ENCODE results near the gene RBMS3.
"Not testable (repeated sequence)": the region's sequence is repeated elsewhere in the genome, so short reads cannot be mapped to it uniquely, and the experiment has no call there.

RBMS3 gene

DNA sequence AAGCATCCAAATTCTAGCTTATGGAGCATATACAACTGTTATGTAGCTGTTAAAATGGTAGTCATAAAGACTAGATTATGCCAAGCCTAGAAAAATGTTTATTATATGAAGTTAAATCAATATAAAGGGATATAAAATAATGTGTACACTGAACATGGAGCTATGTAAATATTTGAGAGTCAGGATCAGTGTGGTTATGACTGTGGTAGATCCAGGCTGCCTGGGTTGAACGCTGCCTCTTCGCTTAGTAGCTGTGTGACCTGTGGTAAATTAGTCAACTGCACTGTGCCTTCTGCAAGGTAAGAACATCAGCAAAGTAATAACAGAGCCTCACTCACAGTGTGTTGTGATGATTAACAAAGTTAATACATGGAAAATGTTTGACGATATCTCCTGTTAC, 212.2 kb downstream of the RBMS3 start:
- DNase-seq = no peak

DNA sequence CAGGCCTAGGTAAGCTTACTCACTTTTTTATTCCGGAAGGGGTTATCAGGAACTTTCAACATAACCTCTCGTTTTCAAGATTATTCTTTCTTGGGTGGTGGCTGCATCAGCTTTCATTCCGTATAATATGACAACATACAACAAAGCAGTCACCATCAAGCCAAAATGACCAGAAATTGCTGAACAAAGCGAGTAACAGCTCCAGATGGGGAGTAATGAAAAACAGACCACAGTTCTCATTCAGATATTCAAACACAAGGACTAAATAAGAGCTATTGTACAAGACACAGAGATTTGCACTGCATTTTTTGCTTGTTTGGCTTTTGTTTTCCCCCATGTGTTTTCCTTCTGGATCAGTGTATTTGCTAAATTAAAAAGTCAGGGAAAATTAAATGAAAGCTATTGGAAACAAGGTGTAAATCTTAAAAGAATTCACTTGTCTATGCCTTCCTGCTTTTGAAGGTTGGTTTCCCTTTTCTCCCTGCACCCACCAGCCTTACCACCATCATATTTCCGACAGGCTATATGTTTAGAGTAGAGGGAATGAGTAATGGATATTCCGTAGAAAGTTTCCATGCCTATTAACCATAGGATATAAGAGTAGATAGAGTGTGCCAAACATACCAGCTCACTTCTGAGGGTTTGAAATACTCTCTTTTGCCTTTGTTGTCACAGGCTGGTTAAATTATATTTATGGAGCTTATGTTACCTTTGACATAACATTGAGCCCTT, 213.6 kb downstream of the RBMS3 start:
- DNase-seq = no peak

DNA sequence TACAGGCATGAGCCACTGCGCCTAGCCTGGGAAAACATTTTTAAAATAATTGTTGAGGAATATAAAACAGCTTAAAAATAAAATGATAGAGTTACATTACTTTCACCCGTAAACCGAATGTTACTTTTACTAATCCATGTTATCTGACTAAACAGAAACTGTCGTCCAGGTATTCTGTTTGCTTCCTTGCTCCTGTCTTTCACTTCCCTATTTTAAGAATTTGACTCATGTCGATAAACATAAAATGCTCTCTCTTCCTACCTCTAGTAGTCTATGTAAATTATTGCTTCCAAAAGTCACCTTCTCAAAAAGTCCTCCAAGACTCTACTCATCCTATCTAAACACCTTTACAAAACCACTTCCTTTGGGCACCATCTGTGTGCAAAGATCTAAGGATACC, 216.4 kb downstream of the RBMS3 start:
- no peak for DNase-seq

DNA sequence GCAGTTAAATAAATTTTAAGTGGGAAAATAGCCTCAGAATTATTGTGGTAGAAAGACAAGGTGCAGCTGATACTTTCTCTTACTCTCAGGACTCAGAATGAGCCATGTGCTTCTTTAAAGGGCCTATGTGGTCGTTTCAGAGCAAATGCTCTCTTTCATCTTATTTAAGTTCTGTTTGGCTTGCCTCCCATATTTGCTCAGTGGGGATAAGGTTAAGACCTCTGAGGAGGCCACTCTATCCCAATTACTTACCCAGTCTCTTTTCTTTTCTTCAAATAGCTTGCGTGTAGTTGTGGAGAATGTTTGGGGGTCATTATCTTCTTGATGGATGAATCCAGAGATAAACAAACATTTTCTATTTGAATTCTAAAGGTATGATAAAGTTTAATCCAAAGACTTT, 221.9 kb downstream of the RBMS3 start:
- DNase-seq = no peak

DNA sequence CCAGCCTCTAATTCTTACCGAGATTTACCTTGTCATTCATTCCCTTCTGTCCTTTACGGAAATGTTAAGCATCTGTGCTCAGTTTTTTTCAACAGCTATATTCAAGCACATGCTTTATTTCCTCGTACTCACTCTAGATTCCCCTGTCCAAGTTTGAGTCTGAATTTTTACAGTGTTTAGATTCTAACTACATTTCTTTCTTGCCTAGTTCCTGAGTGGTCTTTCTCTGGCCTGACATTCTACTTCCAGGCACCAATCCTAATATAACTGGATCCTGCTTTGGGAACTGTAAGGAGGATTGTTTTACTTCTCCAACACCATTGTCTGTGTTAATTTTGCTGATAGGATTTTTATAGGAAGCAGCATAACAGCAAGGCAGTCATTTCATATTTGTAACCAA, 222.4 kb downstream of the RBMS3 start:
- DNase-seq = no peak

DNA sequence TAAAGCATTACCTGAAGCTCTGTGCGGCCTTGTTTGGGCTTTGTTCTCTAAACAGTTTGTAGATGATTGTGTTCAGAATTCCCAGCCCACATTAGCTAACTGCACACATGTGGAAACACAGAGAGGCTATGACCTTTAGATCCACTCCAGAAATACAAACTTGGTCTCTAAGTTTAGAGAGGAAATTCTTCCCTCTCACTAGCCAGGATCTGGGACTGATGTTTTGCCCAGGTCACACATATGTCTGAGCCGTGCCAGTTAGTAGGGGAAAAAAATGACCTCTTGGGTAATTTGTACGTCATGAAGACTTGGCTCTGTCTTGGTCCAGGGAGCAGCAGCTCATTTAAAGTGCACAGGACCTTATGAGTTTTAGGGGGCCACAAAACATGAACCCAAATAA, 223.1 kb downstream of the RBMS3 start:
- no peak for DNase-seq

DNA sequence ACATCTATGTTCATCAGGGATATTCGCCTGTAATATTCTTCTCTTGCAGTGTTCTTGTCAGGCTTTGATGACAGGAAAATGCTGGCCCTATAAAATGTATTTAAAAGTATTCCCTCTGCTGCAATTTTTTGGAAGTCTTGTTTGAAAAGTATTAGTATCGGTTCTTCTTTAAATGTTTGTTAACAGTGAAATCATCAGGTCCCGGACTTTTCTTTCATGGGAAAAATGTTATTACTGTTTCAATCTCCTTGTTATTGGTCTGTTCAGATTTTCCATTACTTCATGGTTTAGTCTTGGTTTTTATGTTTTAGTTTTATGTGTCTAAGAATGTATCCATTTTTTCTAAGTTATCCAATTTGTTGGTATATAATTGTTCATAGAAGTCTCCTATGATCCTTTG, 225.6 kb downstream of the RBMS3 start:
- DNase-seq = no peak

DNA sequence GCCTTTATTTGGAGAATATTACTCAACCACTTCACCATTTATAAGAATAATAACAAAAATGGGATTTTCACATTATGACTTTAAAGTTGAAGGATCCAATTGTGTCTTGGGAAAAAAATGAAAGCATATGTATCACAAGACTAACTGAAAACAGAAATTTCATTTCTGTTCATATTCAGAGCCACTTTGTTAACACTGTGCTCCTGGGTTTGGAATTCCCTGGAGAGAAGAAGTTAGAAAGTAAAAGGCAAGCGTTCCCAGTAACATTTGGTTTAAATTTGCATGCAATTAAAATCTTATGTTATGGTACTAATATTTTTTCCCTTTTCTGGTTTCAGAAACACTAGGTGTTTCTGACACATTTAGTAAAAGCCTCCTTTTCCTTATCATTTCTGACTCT, 230.8 kb downstream of the RBMS3 start:
- no peak for DNase-seq

DNA sequence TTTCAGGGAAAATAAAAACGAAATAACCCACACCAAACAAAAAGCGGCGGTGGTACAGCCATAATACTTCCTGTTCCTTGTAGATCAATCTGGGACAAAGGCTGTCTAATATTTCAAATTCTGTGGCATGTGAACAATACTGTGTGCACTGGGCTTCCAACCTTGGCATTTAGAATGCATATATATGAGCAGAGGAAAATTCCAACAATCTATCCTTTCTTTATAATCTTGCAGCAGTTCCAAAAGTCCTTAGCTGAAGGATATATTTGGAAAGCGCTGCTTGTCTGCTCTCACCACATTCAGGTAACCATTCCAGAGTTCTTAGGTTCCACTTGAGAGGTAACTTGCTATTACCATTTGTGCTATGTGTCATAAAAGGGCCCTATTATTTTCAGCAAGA, 231.8 kb downstream of the RBMS3 start:
- DNase-seq = no peak

DNA sequence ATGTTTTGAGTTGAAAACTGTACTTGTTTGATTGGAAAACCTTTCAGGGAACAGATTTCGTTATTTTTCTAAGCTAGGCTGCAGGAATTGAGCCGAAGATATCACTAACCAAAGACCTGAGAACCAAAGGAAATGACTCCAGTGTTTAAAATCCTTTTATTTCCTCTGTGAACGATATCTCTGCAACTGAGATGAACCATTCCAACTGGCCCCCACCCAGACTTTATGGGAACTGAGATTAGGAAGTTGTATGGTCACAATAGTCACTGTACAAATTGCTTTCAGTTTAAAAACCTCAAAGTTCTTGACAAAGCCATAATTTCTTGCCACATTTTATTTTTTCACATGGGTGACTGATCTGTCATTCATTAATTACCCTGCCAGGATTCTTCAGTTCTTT, 232.4 kb downstream of the RBMS3 start:
- no peak for DNase-seq

DNA sequence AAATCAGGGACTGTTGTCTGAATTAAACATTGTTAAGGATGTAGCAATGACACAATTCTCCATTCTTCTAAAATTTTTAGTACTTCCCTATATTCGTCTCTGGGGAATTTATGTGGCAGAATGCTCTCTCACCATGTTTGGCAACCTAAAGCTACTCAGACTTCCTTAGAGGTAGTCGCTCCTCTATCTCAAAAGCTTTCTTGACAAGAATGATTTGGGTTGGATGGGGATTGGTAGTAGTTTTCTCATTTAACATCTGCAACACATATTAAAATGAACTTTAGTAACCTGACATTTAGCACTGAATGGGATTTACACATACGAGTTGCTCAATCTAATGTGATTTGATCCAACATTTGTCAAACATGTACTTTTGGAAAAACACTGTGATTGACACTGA, 233.3 kb downstream of the RBMS3 start:
- no peak for DNase-seq

DNA sequence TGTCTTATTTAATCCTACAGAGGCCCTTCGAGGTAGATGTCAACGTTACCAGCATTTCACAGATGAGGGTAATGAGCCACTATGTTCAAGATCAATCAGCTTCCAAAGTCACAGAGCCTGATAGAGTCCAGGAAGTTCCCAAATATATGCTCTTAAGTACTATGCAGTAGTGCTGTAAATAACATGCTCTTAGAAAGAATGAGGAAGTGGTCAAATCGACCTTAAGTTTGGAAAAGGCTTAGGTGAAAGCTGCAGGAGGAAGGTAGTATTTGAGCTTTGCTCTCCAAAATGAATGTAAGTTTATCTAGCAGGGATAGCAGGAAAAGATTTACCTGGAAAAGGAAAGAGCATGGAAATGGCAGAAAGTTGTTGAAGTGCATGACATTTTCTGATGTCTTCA, 234.0 kb downstream of the RBMS3 start:
- no peak for DNase-seq

DNA sequence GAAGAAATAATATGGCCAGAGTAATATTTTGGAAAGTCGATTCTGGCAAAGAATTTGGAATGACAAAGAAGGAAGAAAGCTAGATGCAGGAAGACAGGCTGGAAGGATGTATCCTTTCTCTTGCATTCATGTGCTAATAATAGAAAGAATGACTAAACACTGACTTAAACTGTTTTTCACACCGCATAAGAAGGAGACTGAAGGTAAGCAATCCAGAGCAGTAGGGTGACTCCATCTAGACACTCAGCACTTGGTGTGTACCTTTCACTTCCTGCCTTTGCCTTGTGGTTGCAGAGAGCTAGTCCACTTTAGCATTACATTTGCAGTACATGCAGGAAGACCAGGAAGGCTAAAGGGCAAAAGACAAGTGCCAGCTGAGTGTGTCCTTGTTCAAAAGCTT, 234.6 kb downstream of the RBMS3 start:
- no peak for DNase-seq

DNA sequence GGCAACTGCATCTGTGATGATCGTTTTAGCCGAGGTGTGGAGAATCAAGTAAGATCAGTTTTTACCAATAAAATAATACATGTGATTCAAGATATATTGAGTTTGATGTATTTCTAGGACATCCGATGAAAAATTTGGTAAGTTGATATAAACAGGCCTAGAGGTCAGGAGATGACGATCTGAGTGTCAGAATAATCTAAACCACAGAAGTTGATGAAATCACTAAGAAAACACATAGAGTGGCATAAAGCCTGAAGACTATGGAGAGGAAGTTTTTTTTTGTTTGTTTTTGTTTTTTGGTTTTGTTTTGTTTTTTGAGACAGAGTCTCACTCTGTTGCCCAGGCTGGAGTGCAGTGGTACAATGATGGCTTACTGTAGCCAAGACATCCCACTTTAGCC, 235.3 kb downstream of the RBMS3 start:
- no peak for DNase-seq

DNA sequence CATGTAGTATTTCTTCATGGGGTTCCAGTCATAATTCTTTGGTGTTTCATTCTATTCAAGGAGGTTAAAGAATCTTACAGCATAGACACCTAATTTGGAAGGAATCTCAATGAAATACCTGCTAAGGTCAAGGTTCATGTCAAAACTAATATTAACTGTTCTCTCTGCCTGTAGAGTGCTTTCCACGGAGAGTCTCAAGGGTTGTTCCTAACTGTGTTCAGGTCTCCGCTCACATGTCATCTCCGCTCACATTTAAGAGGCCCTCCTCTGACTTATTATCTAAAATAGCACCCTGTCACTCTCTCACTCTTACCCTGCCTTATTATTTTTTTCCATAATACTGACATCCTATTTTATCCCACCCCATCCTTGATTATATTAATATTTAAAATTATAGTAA, 239.9 kb downstream of the RBMS3 start:
- DNase-seq = no peak

DNA sequence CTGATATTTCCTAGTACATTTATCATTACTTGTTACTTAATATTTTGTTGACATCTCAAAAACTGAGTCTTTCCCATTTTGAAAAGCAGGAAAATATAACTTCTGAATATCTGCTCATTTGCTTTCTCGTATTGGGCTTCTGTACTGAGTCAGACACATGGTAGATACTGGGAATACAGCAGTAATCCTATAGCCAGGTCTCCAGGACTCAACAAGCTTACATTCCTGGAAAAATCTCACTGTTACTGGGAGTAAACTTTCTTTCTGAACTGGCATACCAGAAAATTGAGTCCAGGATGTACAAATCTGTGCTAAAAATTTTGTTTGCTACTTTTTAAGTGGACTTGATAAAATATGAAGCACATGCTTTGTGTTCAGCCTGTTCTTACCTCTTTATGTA, 240.4 kb downstream of the RBMS3 start:
- no peak for DNase-seq

DNA sequence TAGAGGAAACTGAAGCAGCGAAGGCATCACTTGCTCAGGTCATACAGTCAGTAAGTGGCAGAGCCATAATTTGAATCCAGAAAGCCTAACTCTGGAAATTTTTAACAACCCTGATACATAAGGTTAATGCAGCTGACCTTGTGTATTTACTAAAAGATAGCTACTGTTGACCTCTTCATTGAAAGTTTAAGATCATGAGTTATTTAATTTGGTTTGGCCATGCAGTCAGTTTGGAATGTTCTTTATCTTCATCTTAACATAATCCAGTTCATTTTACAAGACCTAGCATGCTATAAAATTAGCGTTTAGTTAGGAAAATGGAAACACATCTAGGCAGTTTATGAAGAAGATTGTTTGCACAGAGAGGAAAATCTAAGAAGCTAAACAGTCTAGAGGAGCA, 240.9 kb downstream of the RBMS3 start:
- no peak for DNase-seq

DNA sequence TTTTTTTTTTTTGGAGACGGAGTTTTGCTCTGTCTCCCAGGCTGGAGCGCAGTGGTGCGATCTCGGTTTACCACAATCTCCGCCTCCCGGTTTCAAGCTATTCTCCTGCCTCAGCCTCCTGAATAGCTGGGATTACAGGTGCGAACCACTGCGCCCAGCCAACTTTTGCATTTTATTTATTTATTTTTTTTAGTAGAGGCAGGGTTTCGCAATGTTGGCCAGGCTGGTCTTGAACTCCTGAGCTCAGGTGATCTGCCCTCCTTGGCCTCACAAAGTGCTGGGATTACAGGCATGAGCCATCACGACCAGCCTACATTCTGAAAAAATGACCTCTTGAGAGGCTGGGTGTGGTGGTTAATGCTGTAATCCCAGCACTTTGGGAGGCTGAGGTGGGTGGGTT, 243.6 kb downstream of the RBMS3 start:
- not testable (repeated sequence) for DNase-seq

DNA sequence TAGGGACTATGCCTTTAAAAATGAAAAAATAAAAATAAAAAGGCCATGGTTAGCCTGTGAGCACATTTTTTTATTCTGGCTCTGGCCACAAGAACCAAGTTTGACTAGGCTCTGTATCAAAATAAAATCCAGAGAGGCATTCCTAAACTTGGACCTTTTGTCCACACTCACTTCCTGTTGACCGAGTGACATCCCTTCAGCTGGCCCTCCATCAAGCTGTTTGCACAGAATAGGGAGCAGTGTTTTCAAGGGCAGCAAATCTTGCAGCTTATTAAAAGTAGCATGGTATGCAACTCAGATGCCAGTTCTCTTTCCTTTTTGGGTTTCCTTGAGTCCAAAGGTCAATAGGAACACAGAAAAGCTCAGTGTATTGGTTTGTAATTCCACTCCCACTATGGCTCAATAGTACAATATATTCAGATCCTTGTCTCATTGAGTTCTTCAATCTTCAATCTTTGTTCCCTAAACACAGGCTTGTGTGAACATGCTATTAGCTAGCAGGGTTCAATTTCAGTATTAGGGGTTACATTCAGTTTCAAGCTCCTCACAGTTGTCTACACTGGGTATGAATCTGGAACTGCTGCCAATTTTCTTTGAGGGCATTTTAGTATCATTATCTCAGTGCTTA, 244.5 kb downstream of the RBMS3 start:
- DNase-seq = no peak

DNA sequence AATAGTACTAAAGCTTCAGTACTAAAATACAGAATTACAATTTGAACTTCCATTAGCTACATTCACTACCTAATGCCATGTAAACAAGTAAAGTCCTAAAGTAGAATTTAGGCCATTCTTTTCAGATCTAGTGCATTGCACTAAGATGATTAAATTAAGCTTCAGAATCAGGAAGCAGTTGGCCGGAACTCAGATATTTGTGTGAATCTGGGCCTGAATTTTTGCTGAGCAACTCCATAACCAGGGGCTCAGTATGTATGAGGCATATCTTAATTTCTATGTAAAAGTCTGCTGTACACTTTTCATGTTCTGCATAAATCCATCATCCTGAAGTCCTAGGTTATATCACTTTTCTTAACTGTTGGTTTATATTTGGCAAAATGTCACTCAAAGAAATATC, 246.4 kb downstream of the RBMS3 start:
- DNase-seq = no peak

DNA sequence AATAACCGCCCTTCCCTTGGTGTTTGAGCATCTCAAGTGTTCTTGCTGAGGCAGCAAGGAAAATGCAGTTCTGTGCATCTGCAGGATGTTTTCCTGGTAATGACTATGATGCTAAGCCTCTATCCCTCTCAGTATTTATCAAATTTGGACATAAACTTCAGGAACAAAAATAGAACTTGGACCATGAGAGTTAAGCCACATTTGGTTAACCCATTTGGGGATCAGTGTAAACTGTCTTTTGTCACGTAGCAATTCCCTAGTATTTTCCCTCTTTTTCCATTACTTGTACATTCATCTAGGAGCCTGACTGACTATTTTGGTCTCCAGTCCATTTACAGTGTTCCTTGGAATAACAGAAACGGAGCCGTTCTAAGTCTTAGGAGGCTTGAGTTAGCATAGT, 250.8 kb downstream of the RBMS3 start:
- DNase-seq = no peak

DNA sequence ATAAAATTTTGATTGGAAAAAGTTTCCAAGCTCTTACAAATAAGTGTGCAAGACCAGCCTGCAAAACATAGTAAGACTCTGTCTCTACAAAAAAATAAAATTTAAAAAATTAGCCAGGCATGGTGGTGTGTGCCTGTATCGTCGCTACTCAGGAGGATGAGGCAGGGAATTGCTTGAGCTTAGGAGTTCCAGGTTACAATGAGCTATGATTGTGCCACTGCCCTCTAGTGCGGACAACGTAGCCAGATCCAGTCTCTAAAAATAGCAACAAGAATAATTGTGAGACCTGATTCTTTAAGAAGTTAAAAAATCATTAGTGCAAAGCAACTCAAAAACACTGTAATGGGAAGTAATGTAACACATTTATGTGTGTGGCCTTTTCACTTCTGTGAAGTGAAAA, 251.6 kb downstream of the RBMS3 start:
- no peak for DNase-seq

DNA sequence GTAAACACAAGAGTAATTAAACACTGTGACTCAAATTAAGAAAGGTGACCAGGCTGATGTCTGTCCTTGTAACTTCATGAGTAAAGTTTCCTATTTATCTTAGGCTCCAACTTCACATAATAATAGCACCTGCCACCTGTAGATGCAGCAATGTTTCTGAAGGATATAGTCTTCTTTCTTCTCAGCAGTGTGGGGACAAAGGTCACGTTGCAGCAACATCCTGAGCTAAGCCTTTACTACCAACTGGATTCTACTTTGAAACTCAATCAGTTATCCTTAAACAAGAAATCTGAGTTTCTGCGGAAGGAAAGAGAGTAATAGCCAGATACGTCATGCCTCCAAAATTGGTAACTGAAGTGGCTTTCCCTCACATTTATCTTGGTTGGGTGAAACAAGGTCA, 253.1 kb downstream of the RBMS3 start:
- no peak for DNase-seq

DNA sequence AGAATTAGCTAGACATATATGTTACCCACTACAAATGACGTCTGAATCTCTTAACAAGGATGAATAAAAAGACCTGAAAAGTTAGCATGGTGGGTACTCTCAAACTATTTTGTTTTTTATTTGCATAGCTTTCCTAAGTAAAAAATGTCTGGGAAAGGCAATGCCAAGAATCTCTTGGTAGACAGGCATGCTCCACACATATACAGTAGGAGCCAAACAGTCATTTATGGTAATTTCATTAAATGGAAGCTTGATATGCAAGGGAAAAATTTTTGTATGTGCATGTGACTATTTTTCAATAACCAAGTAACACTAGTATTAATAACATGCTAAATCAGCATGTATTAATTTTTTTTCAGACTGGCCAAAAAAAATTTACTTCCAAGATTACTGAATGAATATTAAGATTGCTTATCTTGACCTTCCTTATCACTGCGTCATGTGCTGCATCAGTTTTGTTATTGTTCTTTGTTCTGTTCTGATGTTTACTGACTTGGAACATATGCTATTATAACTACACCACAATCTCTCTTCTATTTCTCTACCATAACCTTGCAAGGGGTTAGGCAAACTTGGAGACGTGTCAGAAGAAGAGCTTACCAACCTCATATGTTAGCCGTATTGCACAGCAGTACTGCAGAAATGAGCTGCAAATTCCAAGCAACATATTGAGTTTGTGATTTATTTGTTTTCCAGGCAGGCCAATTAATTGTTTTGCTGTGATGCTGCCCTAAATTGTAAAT, 255.3 kb downstream of the RBMS3 start:
- DNase-seq = no peak
